Upper lobe of left lung (tissue), 6 donors: ENCODE measurements around the gene KIF6. TPM values are rescaled to one million over a fixed set of nuclear protein-coding genes. Genes with fewer than 3 reads are reported as not detected.

ENCODE experiments used
- ATAC-seq, 2 donors: fragments of 200-7000 bp; cut with Tn5 transposase; one replicate each; pipeline ENCODE4 v1.9.1; 2022; ENCODE audit warnings: mild to moderate bottlenecking in 2 of 2, moderate library complexity in 2 of 2; ENCODE audit not compliant: low FRiP score in 2 of 2
- DNase-seq, 2 donors: peaks; one replicate each; pipeline ENCODE4 v3.0.0-alpha.2; 2019 to 2020
- H3K27ac ChIP-seq, 4 donors: fragments of 200-600 bp; sonication (generic); one replicate each; pipeline ENCODE4 v1.5.1; 2016 to 2019
- H3K27me3 ChIP-seq, 4 donors: fragments of 200-600 bp; sonication (generic); one replicate each; pipeline ENCODE4 v1.5.1; 2017 to 2019
- H3K36me3 ChIP-seq, 4 donors: fragments of 200-600 bp; sonication (generic); one replicate each; pipeline ENCODE4 v1.5.1; 2016 to 2019
- H3K4me1 ChIP-seq, 4 donors: fragments of 200-600 bp; sonication (generic); one replicate each; pipeline ENCODE4 v1.5.1; 2018 to 2019
- H3K4me3 ChIP-seq, 4 donors: fragments of 200-600 bp; sonication (generic); one replicate each; pipeline ENCODE4 v1.5.1; 2017 to 2019; ENCODE audit warnings: mild to moderate bottlenecking in 2 of 4, moderate library complexity in 1 of 4
- H3K9me3 ChIP-seq, 4 donors: fragments of 200-600 bp; sonication (generic); one replicate each; pipeline ENCODE4 v1.5.1; 2018 to 2019
- EP300 ChIP-seq, 4 donors: sonication (generic); formaldehyde crosslinking; IDR thresholded peaks; one replicate each; pipeline ENCODE4 v1.5.1; 2017; ENCODE audit warnings: antibody characterized with exemption in 4 of 4, control low read depth in 2 of 4
- POLR2A ChIP-seq, 4 donors: fragments of 450-650 bp; IDR thresholded peaks; one replicate each; pipeline ENCODE4 v1.5.1; 2016 to 2017; ENCODE audit warnings: antibody characterized with exemption in 4 of 4, mild to moderate bottlenecking in 2 of 4
- POLR2AphosphoS5 ChIP-seq, 2 donors: sonication (generic); formaldehyde crosslinking; IDR thresholded peaks; one replicate each; pipeline ENCODE4 v1.5.1; 2017; ENCODE audit warnings: antibody characterized with exemption in 2 of 2
- WGBS, 2 donors: methylation state at CpG; one replicate each; pipeline ENCODE4 v1.1.5; 2017 to 2018; 5-methylcytosine and 5-hydroxymethylcytosine counted together
- total RNA-seq, 6 donors: library from RNA; depleted of rRNA in 4 of 6; stranded (reverse); fragments of >200 nt in 4 of 6; gene quantifications; one replicate each; pipeline versions ENCODE4 v1.1.0 to v1.2.1, GENCODE V29; 2016 to 2021
- TF ChIP-seq, protein P1 (sequence below), 6 experiments: fragments of 450-650 bp in 4 of 6; fragments of 200-600 bp in 2 of 6; sonication (generic) in 2 of 6; IDR thresholded peaks; one replicate each; pipeline ENCODE4 v1.5.1; 2016 to 2019; ENCODE audit warnings: antibody characterized with exemption in 6 of 6
- donor health status: DM: no; HTN: no; CAD: no; lungs with moderate emphysema.
- donor health status: DM: no; HTN: yes; CAD: no; lungs with severe emphysema.

KIF6 gene
- total RNA-seq, 6 donors from 2014 or later: 0.55 to 7.9 (median 1.5) TPM

DNA sequence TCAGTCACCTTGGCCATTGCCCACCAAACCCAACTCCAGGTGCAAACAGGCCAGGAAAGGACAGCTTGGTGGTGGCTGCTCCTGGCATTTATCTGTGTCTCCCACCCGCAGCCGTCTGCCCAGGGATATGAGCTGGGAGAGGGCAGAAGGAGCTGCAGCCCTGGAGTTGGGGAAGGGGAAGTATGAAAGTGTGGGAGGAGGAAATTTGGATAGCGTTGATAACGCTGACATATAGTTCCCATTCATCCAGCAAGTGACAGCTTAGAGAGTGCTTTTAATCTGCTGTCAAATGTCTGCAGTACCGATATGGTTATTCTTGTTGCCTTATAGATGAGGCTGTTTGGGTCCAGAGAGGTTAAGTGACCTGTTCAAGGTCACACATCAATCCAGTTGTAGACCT is 403.4 kb downstream of the KIF6 start:
- ATAC-seq (no peak), DNase-seq (no peak)
- H3K4me3 ChIP-seq: no peak overlapping the region
- H3K4me1 ChIP-seq: no peaks in the 10 kb centered on the region
- TF ChIP-seq, protein P1, sequence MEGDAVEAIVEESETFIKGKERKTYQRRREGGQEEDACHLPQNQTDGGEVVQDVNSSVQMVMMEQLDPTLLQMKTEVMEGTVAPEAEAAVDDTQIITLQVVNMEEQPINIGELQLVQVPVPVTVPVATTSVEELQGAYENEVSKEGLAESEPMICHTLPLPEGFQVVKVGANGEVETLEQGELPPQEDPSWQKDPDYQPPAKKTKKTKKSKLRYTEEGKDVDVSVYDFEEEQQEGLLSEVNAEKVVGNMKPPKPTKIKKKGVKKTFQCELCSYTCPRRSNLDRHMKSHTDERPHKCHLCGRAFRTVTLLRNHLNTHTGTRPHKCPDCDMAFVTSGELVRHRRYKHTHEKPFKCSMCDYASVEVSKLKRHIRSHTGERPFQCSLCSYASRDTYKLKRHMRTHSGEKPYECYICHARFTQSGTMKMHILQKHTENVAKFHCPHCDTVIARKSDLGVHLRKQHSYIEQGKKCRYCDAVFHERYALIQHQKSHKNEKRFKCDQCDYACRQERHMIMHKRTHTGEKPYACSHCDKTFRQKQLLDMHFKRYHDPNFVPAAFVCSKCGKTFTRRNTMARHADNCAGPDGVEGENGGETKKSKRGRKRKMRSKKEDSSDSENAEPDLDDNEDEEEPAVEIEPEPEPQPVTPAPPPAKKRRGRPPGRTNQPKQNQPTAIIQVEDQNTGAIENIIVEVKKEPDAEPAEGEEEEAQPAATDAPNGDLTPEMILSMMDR (IDR thresholded peaks at IDR 0.05): no peak
- TF ChIP-seq POLR2AphosphoS5 (IDR thresholded peaks at IDR 0.05) (no peak), POLR2A (IDR thresholded peaks at IDR 0.05) (no peak), EP300 (IDR thresholded peaks at IDR 0.05) (no peak)
- no peaks in the 10 kb centered on the region for H3K27me3 ChIP-seq
- no peak overlapping the region for H3K27ac ChIP-seq
- no peaks in the 10 kb centered on the region for H3K36me3 ChIP-seq
- WGBS, 2 donors: 50 to 52% methylated on average over 5 of the region's 5 CpGs
- no peaks in the 10 kb centered on the region for H3K9me3 ChIP-seq

DNA sequence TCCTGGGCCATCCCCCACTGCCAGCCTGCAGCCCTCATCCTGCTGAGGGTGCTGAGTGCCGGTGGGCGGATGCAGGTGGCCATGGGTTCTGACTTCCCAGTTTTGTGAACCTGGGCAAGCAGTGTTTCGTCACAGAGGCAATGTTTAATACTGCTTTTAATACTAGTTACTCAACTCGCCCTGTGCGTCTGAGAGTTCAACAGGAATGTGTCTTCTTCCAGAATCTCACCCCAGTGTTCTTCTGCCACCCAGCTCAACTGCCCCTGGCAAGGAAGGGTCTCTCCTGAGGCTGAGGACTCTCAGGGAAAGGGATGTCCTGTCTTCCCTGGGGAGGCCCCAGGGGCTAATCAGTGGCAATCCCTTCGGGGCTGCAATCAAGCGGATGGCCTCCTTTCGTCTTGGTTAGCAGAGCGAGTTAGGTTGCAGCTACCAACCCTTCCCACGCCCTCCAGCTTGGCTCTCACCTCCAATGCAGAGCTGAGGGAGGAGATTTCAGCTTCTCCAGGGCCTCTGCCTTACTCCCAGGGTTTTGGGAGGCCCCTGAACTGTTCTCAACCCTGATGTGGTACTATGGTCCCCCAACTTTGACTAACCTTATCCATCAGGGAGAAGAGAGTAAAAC is 404.7 kb downstream of the KIF6 start:
- no peak overlapping the region for H3K27ac ChIP-seq
- peak in 1 of 2 donors; percentile 41 for DNase-seq
- no peaks in the 10 kb centered on the region for H3K4me1 ChIP-seq
- no peaks in the 10 kb centered on the region for H3K27me3 ChIP-seq
- no peaks in the 10 kb centered on the region for H3K36me3 ChIP-seq
- TF ChIP-seq EP300 (IDR thresholded peaks at IDR 0.05) (no peak), POLR2AphosphoS5 (IDR thresholded peaks at IDR 0.05) (no peak), POLR2A (IDR thresholded peaks at IDR 0.05) (no peak)
- TF ChIP-seq, protein P1 (IDR thresholded peaks at IDR 0.05): no peak
- no peaks in the 10 kb centered on the region for H3K9me3 ChIP-seq
- H3K4me3 ChIP-seq: no peak overlapping the region
- WGBS, 2 donors: 69% methylated on average over 7 to 10 of the region's 10 CpGs
- no peak for ATAC-seq

DNA sequence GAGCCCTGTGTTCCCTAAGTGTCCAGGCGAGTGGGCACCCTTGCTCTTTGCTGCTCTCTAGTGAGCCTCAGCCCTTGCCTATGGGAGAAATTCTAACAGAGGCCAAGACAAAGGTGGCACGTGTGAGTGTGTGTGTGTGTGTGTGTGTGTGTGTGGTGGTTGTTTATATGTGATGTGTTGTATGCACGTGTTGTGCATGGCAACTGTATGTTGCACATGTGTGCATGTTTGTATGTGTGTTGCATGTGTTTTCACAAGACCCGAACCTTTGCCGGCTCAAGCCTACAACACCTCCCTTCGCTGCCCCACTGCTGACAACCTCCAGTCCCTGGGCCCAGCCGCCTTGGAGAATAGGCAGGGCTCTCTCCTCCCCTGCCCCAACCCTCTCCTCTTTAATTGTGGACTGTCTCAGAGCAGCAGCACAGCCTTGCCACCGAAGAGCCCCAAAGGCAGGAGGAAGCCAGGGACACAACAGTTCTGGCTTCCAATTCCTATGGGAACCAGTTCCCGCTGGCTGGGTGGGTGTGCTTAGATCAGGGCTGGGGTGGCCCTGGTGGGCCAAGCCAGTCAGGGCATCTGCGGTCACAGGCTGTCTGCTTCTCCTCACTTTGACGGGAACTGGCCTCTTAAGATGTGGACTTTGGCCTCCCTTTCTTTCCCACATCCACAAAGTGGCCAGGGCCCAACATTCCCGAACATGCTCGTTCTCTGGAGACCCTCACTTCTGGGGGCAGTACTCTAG is 405.4 kb downstream of the KIF6 start:
- ATAC-seq: no peak
- Histone ChIP-seq H3K36me3 (no peaks in the 10 kb centered on the region), H3K9me3 (no peaks in the 10 kb centered on the region), H3K4me1 (peaks cover 0 to under 1% (median under 1%) of the 10 kb centered on the region in 4 donors), H3K4me3 (no peak overlapping the region), H3K27me3 (peaks cover 0 to under 1% (median 0%) of the 10 kb centered on the region in 4 donors), H3K27ac (no peak overlapping the region)
- DNase-seq: no peak
- 56 to 70% methylated on average over 10 to 13 of the region's 13 CpGs for WGBS, 2 donors
- TF ChIP-seq, protein P1 (IDR thresholded peaks at IDR 0.05): no peak
- TF ChIP-seq EP300 (IDR thresholded peaks at IDR 0.05) (no peak), POLR2A (IDR thresholded peaks at IDR 0.05) (no peak), POLR2AphosphoS5 (IDR thresholded peaks at IDR 0.05) (no peak)

DNA sequence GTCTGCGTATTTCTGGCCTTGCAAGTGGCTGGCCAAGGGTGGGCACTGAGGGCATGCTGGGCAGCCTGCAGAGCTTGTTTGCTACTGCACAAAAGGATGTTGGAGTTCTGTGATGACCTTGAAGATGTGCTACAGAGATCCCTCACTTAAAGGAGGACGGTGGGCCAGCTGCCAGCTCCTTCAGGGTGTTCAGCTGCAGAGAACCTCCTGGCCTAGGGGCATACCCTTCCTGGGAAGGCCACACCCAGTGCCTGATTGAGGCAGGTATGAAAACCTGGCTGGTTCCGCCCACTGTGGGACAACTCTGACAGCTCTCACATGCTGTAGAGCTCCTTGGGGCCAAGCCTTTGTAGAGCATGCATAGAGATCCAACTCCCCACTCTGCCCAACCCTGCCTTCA is 408.0 kb downstream of the KIF6 start:
- 83% methylated on average over 2 to 3 of the region's 3 CpGs for WGBS, 2 donors
- ATAC-seq: no peak
- Histone ChIP-seq H3K9me3 (no peaks in the 10 kb centered on the region), H3K4me1 (peaks cover 11 to 25% (median 21%) of the 10 kb centered on the region in 4 donors), H3K27me3 (peaks cover 0 to 24% (median 9%) of the 10 kb centered on the region in 4 donors), H3K4me3 (no peak overlapping the region), H3K27ac (no peak overlapping the region), H3K36me3 (no peaks in the 10 kb centered on the region)
- TF ChIP-seq EP300 (IDR thresholded peaks at IDR 0.05) (no peak), POLR2A (IDR thresholded peaks at IDR 0.05) (no peak), POLR2AphosphoS5 (IDR thresholded peaks at IDR 0.05) (no peak)
- TF ChIP-seq, protein P1 (IDR thresholded peaks at IDR 0.05): no peak
- no peak for DNase-seq
